Measurements from ENCODE around the gene B3GALT6.
A peak's percentile ranks its signal among the peaks of the same experiment; 100 is the strongest.

B3GALT6 gene

GRCh38 chr1:1216770-1217620 lies 15.0 kb upstream of the B3GALT6 start:
- DNase-seq = no peak

GRCh38 chr1:1217621-1218523 lies 14.2 kb upstream of the B3GALT6 start:
- DNase-seq = no peak

GRCh38 chr1:1218524-1219200 lies 13.4 kb upstream of the B3GALT6 start:
- DNase-seq = no peak

- no peak for DNase-seq
These were observed 12.7 kb upstream of the B3GALT6 start for GRCh38 chr1:1219341-1219740.

GRCh38 chr1:1220197-1220596 lies 11.8 kb upstream of the B3GALT6 start:
- no peak for DNase-seq

- DNase-seq = no peak
These were observed 10.0 kb upstream of the B3GALT6 start for GRCh38 chr1:1221887-1222574.

- DNase-seq = no peak
These were observed 9.3 kb upstream of the B3GALT6 start for GRCh38 chr1:1222575-1223225.

- no peak for DNase-seq
These were observed 8.7 kb upstream of the B3GALT6 start for GRCh38 chr1:1223321-1223720.

GRCh38 chr1:1223891-1224290 lies 8.1 kb upstream of the B3GALT6 start:
- DNase-seq = no peak

GRCh38 chr1:1225238-1225845 lies 6.7 kb upstream of the B3GALT6 start:
- no peak for DNase-seq

- no peak for DNase-seq
These were observed 6.1 kb upstream of the B3GALT6 start for GRCh38 chr1:1225913-1226312.

GRCh38 chr1:1226566-1227362 lies 5.3 kb upstream of the B3GALT6 start:
- no peak for DNase-seq

- DNase-seq = no peak
These were observed 4.7 kb upstream of the B3GALT6 start for GRCh38 chr1:1227386-1227785.

GRCh38 chr1:1228187-1228586 lies 3.9 kb upstream of the B3GALT6 start:
- no peak for DNase-seq

GRCh38 chr1:1228596-1229321 lies 3.3 kb upstream of the B3GALT6 start:
- DNase-seq = no peak

- no peak for DNase-seq
These were observed 2.3 kb upstream of the B3GALT6 start for GRCh38 chr1:1229770-1230169.

GRCh38 chr1:1230656-1231399 lies 1.2 kb upstream of the B3GALT6 start:
- DNase-seq = peak; percentile 28 to 59 (median 48)

- DNase-seq = peak; percentile 98 to 99 (median 98)
These were observed 433 bp upstream of the B3GALT6 start, which contains the start of gene SDF4 for GRCh38 chr1:1231400-1232207. SDF4 (minus strand) TSS chr1:1232001; CDS start chr1:1228772, 3,229 bp downstream.
